Mammary epithelial cell (primary cell): ENCODE data around the gene NTRK1.

ENCODE experiments used
- CTCF ChIP-seq, 2 donors: IDR thresholded peaks in 1 of 2; conservative IDR thresholded peaks in 1 of 2; 2 replicates each; pipeline ENCODE4 v1.5.1; 2011 to 2012; ENCODE audit warnings: inconsistent platforms in 2 of 2, low read length in 2 of 2, mild to moderate bottlenecking in 2 of 2, control low read depth in 1 of 2, low read depth in 1 of 2; ENCODE audit not compliant: insufficient read depth in 1 of 2; ENCODE audit errors: extremely low read depth in 1 of 2
- EZH2 ChIP-seq: IDR thresholded peaks from 2 replicates; pipeline ENCODE4 v1.6.1; 2012; ENCODE audit warnings: low read length, inconsistent platforms, borderline replicate concordance

- TF ChIP-seq CTCF (conservative IDR thresholded peaks at IDR 0.05 in 1 of 2, IDR thresholded peaks at IDR 0.05 in 1 of 2; ENCODE audit: extremely low read depth in 1 of 2, insufficient read depth in 1 of 2, low read depth in 1 of 2, low read length in 2 of 2): no peak
- no peak for TF ChIP-seq EZH2
These were observed 27.1 kb upstream of the NTRK1 start for GRCh38 chr1:156833603-156834002.
